Astrocyte (in vitro differentiated cells and primary cell): Measurements from ENCODE around the gene KPNA6.

ENCODE experiments used
- EZH2 ChIP-seq: IDR thresholded peaks from 2 replicates; pipeline ENCODE4 v1.6.1; 2012; ENCODE audit warnings: mild to moderate bottlenecking, low read length, inconsistent platforms; ENCODE audit not compliant: insufficient read depth
- TF ChIP-seq, protein P1 (sequence below): IDR thresholded peaks from 2 replicates; pipeline ENCODE4 v1.5.1; 2011; ENCODE audit warnings: low read depth, mild to moderate bottlenecking, inconsistent platforms, low read length, moderate library complexity; ENCODE audit not compliant: insufficient read depth

DNA sequence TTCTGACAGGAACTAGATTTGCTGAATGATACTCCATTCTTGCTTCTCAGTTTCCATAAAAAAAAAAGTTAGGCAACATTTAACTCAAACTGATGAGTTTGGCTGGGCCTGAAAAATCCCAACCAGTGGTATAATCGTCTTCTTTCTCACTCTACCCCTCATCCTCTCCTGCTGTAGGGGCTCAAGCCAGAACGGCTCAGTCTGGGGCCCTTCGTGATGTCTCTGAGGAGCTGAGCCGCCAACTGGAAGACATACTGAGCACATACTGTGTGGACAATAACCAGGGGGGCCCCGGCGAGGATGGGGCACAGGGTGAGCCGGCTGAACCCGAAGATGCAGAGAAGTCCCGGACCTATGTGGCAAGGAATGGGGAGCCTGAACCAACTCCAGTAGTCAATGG lies 73.2 kb downstream of the KPNA6 start:
- no peak for TF ChIP-seq EZH2
- TF ChIP-seq, protein P1, sequence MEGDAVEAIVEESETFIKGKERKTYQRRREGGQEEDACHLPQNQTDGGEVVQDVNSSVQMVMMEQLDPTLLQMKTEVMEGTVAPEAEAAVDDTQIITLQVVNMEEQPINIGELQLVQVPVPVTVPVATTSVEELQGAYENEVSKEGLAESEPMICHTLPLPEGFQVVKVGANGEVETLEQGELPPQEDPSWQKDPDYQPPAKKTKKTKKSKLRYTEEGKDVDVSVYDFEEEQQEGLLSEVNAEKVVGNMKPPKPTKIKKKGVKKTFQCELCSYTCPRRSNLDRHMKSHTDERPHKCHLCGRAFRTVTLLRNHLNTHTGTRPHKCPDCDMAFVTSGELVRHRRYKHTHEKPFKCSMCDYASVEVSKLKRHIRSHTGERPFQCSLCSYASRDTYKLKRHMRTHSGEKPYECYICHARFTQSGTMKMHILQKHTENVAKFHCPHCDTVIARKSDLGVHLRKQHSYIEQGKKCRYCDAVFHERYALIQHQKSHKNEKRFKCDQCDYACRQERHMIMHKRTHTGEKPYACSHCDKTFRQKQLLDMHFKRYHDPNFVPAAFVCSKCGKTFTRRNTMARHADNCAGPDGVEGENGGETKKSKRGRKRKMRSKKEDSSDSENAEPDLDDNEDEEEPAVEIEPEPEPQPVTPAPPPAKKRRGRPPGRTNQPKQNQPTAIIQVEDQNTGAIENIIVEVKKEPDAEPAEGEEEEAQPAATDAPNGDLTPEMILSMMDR = no peak
